Tibial artery (tissue), 4 donors: ENCODE data around the gene PLEKHM1.

Experiments
- DNase-seq, 2 donors: peaks; one replicate each; pipeline ENCODE4 v3.0.0-alpha.2; 2019
- H3K27ac ChIP-seq, 2 donors: fragments of 200-600 bp; sonication (generic) in 1 of 2; 1 replicate in 1 of 2; 2 replicates in 1 of 2; pipeline ENCODE4 v1.5.1; 2018 to 2019; ENCODE audit warnings: mild to moderate bottlenecking in 1 of 2
- H3K27me3 ChIP-seq, 2 donors: fragments of 200-600 bp; sonication (generic) in 1 of 2; one replicate each; pipeline versions ENCODE4 v1.5.1 to v1.6.0; 2016 to 2019
- H3K36me3 ChIP-seq, 3 donors: fragments of 200-600 bp; sonication (generic) in 2 of 3; one replicate each; pipeline ENCODE4 v1.5.1; 2016 to 2019; ENCODE audit warnings: mild to moderate bottlenecking in 2 of 3
- H3K4me1 ChIP-seq, 4 donors: fragments of 200-600 bp; sonication (generic) in 2 of 4; 1 replicate in 3 of 4; 2 replicates in 1 of 4; pipeline ENCODE4 v1.5.1; 2016 to 2019
- H3K4me3 ChIP-seq, 2 donors: fragments of 200-600 bp; sonication (generic) in 1 of 2; 1 replicate in 1 of 2; 2 replicates in 1 of 2; pipeline ENCODE4 v1.5.1; 2018 to 2019; ENCODE audit warnings: mild to moderate bottlenecking in 2 of 2
- H3K9me3 ChIP-seq, 3 donors: fragments of 200-600 bp; sonication (generic) in 1 of 3; one replicate each; pipeline ENCODE4 v1.5.1; 2016 to 2019
- CTCF ChIP-seq, 2 experiments: fragments of 200-600 bp in 1 of 2; fragments of 450-650 bp in 1 of 2; IDR thresholded peaks; one replicate each; pipeline ENCODE4 v1.5.1; 2017 to 2019; ENCODE audit warnings: antibody characterized with exemption in 2 of 2, mild to moderate bottlenecking in 1 of 2, moderate library complexity in 1 of 2
- intact Hi-C: fragments of 100-400 bp; cut with DNase I; formaldehyde crosslinking; loops from one replicate; pipeline ENCODE4 v1.15.0; 2023; ENCODE audit warnings: low total_unique reads

Gene PLEKHM1

GRCh38 chr17:45432405-45433158, 57.9 kb downstream of the PLEKHM1 start, which contains the start of gene ARHGAP27:
Gene ARHGAP27 (minus strand): TSS chr17:45432870. CDS start chr17:45430279, 2,591 bp downstream.
- peaks cover 0 to 62% of the 10 kb centered on the region in 2 donors for H3K27me3 ChIP-seq
- intact Hi-C loops: no loop called here
- peak in 1 of 2 donors; percentile 51 for DNase-seq
- peaks cover 4 to 60% (median 45%) of the 10 kb centered on the region in 4 donors for H3K4me1 ChIP-seq
- H3K36me3 ChIP-seq: peaks cover 18 to 35% (median 30%) of the 10 kb centered on the region in 3 donors
- H3K27ac ChIP-seq: peak within 1 kb of the TSS in 1 of 2 donors; percentile 8
- no peak for TF ChIP-seq CTCF (IDR thresholded peaks at IDR 0.05)
- H3K9me3 ChIP-seq: no peaks in the 10 kb centered on the region
- peak within 1 kb of the TSS; percentile 41 to 50 for H3K4me3 ChIP-seq

- no peaks in the 10 kb centered on the region for H3K9me3 ChIP-seq
- peak overlapping the region; percentile 41 to 50 for H3K4me3 ChIP-seq
- peak in 1 of 2 donors; percentile 57 for DNase-seq
- intact Hi-C loops: no loop called here
- H3K27me3 ChIP-seq: peaks cover 0 to 70% of the 10 kb centered on the region in 2 donors
- peak overlapping the region in 1 of 2 donors; percentile 8 for H3K27ac ChIP-seq
- peaks cover 4 to 61% (median 45%) of the 10 kb centered on the region in 4 donors for H3K4me1 ChIP-seq
- peaks cover 12 to 27% (median 22%) of the 10 kb centered on the region in 3 donors for H3K36me3 ChIP-seq
- TF ChIP-seq CTCF (IDR thresholded peaks at IDR 0.05): no peak
Observed at GRCh38 chr17:45431531-45432404, 58.8 kb downstream of the PLEKHM1 start.

- no peak for DNase-seq
- peaks cover 5 to 19% (median 14%) of the 10 kb centered on the region in 3 donors for H3K36me3 ChIP-seq
- H3K4me1 ChIP-seq: peaks cover 4 to 61% (median 45%) of the 10 kb centered on the region in 4 donors
- H3K9me3 ChIP-seq: no peaks in the 10 kb centered on the region
- no peak for TF ChIP-seq CTCF (IDR thresholded peaks at IDR 0.05)
- intact Hi-C loops: no loop called here
- peaks cover 0 to 73% of the 10 kb centered on the region in 2 donors for H3K27me3 ChIP-seq
- H3K27ac ChIP-seq: no peak overlapping the region
- peak overlapping the region; percentile 41 to 50 for H3K4me3 ChIP-seq
Observed at GRCh38 chr17:45430738-45431530, 59.6 kb downstream of the PLEKHM1 start.

- peaks cover 0 to 11% (median 6%) of the 10 kb centered on the region in 3 donors for H3K36me3 ChIP-seq
- peak overlapping the region in 1 of 2 donors; percentile 50 for H3K4me3 ChIP-seq
- DNase-seq: no peak
- H3K4me1 ChIP-seq: peaks cover 4 to 62% (median 47%) of the 10 kb centered on the region in 4 donors
- no peak for TF ChIP-seq CTCF (IDR thresholded peaks at IDR 0.05)
- H3K9me3 ChIP-seq: no peaks in the 10 kb centered on the region
- intact Hi-C loops: no loop called here
- H3K27me3 ChIP-seq: peaks cover 0 to 73% of the 10 kb centered on the region in 2 donors
- no peak overlapping the region for H3K27ac ChIP-seq
Observed at GRCh38 chr17:45430006-45430737, 60.3 kb downstream of the PLEKHM1 start.
